ENCODE data around the gene ABLIM2. TPM values are rescaled to one million over a fixed set of nuclear protein-coding genes. Genes with fewer than 3 reads are reported as not detected.

The ABLIM2 gene
- total and polyA plus RNA-seq, 2 experiments from 2014 or later, result 1.5 to 4.3 TPM

DNA sequence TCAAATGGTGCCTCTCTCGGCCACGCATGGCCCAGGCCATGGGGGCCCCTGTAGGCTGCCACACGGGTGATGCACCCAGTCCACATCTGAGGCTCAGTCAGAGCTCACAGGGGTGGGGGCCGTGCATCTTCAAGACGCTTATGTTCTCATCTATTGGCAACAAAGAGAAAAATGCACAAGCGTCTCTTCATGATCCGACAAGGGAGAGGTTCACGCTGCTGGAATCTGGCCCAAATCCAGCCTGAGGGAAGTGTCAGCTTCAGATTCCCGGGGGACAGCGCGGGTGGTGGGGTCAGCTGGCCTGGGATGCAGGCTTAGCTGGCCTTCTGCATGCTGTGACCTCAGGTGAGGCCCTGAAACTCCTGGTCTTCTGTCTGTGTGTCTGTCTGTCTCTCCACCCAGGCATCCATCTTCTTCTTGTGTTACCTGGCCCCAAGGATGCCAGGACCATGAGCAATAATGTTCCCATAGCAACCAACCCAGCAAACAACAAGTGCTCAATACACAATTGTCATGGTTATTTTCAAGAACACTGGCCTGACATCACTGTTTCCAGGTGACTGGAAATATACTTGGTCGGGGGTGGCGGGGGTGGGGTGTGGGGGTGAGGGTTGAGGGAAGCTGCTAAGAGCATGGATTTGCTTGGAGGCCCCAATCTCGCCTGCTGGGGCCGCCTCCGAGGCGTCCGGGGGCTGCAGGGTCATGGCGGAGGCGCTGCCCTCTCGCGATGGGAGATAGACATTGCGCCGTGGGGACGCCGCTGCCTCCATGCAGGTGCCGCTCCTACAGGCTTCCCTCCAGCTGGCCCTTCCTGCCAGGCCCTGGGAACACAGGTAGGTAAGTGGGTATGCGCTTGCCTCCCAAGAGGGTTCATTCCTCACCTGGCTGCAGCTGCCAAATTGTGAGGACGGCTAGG, 48.3 kb downstream of the ABLIM2 start:
- Histone ChIP-seq H3F3A (replicated peaks; ENCODE audit: low read depth) (no peaks in the 10 kb centered on the region), H3K27ac (ENCODE audit: low read depth) (peak overlapping the region; percentile 91), H3K4me2 (peak overlapping the region; percentile 67), H3K79me2 (replicated peaks; ENCODE audit: insufficient read depth) (no peaks in the 10 kb centered on the region), H3K27me3 (ENCODE audit: insufficient read depth) (no peaks in the 10 kb centered on the region), H3K36me3 (ENCODE audit: insufficient read depth) (no peaks in the 10 kb centered on the region), H3K4me3 (peak overlapping the region; percentile 29; the same call in 1 of the 2 replicates), H3K4me1 (ENCODE audit: insufficient read depth) (peaks cover 26% of the 10 kb centered on the region), H2AFZ (peak overlapping the region; percentile 60; the same call in 1 of the 2 replicates), H4K20me1 (replicated peaks; ENCODE audit: insufficient read depth) (no peaks in the 10 kb centered on the region), H3K9me2 (ENCODE audit: insufficient read depth) (no peaks in the 10 kb centered on the region)
- Mint-ChIP-seq H3K9me3 (peaks cover 2% of the 10 kb centered on the region; the same call in 1 of the 3 replicates), H3K36me3 (ENCODE audit: low read depth) (no peaks in the 10 kb centered on the region), H3K27ac (peak overlapping the region; percentile 96), H3K27me3 (ENCODE audit: insufficient read depth, low read depth, poor library complexity) (peaks cover 17% of the 10 kb centered on the region), H3K4me3 (no peak overlapping the region; the same call in 2 of the 3 replicates), H3K4me1 (peaks cover 28% of the 10 kb centered on the region)
- peak; percentile 92 for DNase-seq (ENCODE audit: low spot score)
- ATAC-seq, result peak; percentile 85
- TF ChIP-seq POLR2AphosphoS5 (IDR thresholded peaks at IDR 0.05; ENCODE audit: low read depth) (no peak), STAT1 (IDR thresholded peaks at IDR 0.05; ENCODE audit: unreplicated experiment) (no peak), NANOG (IDR thresholded peaks at IDR 0.05; ENCODE audit: borderline replicate concordance) (peak; percentile 33; the same call in 1 of the 2 replicates), CREB1 (CRISPR knock-in tag; IDR thresholded peaks at IDR 0.05; ENCODE audit: low read depth) (0 out of 2 replicates have a peak, but pooled peaks have one; percentile 20), EZH2phosphoT487 (IDR thresholded peaks at IDR 0.05; ENCODE audit: unreplicated experiment) (no peak), ZNF462 (CRISPR knock-in tag; IDR thresholded peaks at IDR 0.05) (no peak), REST (IDR thresholded peaks at IDR 0.05; ENCODE audit: unreplicated experiment) (no peak), ZNF114 (CRISPR knock-in tag; IDR thresholded peaks at IDR 0.05) (no peak), ZNF331 (CRISPR knock-in tag; IDR thresholded peaks at IDR 0.05; ENCODE audit: low read depth) (no peak), JUNB (IDR thresholded peaks at IDR 0.05; ENCODE audit: unreplicated experiment) (no peak), EZH2 (IDR thresholded peaks at IDR 0.05; ENCODE audit: low read depth, unreplicated experiment) (no peak)
- TF ChIP-seq, protein P1, sequence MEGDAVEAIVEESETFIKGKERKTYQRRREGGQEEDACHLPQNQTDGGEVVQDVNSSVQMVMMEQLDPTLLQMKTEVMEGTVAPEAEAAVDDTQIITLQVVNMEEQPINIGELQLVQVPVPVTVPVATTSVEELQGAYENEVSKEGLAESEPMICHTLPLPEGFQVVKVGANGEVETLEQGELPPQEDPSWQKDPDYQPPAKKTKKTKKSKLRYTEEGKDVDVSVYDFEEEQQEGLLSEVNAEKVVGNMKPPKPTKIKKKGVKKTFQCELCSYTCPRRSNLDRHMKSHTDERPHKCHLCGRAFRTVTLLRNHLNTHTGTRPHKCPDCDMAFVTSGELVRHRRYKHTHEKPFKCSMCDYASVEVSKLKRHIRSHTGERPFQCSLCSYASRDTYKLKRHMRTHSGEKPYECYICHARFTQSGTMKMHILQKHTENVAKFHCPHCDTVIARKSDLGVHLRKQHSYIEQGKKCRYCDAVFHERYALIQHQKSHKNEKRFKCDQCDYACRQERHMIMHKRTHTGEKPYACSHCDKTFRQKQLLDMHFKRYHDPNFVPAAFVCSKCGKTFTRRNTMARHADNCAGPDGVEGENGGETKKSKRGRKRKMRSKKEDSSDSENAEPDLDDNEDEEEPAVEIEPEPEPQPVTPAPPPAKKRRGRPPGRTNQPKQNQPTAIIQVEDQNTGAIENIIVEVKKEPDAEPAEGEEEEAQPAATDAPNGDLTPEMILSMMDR (conservative IDR thresholded peaks at IDR 0.05; ENCODE audit: low read depth in 2 of 2), result peak; percentile 40 to 70
- TF ChIP-seq, protein P2, sequence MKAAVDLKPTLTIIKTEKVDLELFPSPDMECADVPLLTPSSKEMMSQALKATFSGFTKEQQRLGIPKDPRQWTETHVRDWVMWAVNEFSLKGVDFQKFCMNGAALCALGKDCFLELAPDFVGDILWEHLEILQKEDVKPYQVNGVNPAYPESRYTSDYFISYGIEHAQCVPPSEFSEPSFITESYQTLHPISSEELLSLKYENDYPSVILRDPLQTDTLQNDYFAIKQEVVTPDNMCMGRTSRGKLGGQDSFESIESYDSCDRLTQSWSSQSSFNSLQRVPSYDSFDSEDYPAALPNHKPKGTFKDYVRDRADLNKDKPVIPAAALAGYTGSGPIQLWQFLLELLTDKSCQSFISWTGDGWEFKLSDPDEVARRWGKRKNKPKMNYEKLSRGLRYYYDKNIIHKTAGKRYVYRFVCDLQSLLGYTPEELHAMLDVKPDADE (IDR thresholded peaks at IDR 0.05), result no peak
